HG03432 (cell line): ENCODE results near the gene FGF14.

Source experiments
- ATAC-seq: cut with Tn5 transposase; IDR thresholded peaks from one replicate; pipeline ENCODE4 v1.9.1; 2021; ENCODE audit warnings: mild to moderate bottlenecking, moderate library complexity; ENCODE audit not compliant: unreplicated experiment

Gene FGF14

GRCh38 chr13:101817898-101818297, 584.0 kb downstream of the FGF14 start:
- ATAC-seq, result no peak

GRCh38 chr13:101811881-101812280, 590.0 kb downstream of the FGF14 start:
- no peak for ATAC-seq

- no peak for ATAC-seq
These were observed 590.5 kb downstream of the FGF14 start for GRCh38 chr13:101811284-101811839.

- no peak for ATAC-seq
These were observed 602.7 kb downstream of the FGF14 start for GRCh38 chr13:101799196-101799595.

- no peak for ATAC-seq
These were observed 603.4 kb downstream of the FGF14 start for GRCh38 chr13:101798437-101798836.

GRCh38 chr13:101795460-101795859, 606.4 kb downstream of the FGF14 start:
- ATAC-seq, result no peak

GRCh38 chr13:101795025-101795424, 606.8 kb downstream of the FGF14 start:
- no peak for ATAC-seq

GRCh38 chr13:101792189-101792588, 609.7 kb downstream of the FGF14 start:
- ATAC-seq, result no peak

GRCh38 chr13:101785858-101786257, 616.0 kb downstream of the FGF14 start:
- no peak for ATAC-seq

- ATAC-seq, result no peak
These were observed 617.5 kb downstream of the FGF14 start for GRCh38 chr13:101784313-101784712.

- no peak for ATAC-seq
These were observed 618.3 kb downstream of the FGF14 start for GRCh38 chr13:101783554-101783953.

GRCh38 chr13:101780211-101780610, 621.6 kb downstream of the FGF14 start:
- ATAC-seq, result no peak

- ATAC-seq, result no peak
These were observed 622.7 kb downstream of the FGF14 start for GRCh38 chr13:101779147-101779546.

GRCh38 chr13:101775267-101775666, 626.6 kb downstream of the FGF14 start:
- ATAC-seq, result no peak

GRCh38 chr13:101774393-101774792, 627.5 kb downstream of the FGF14 start:
- no peak for ATAC-seq

- no peak for ATAC-seq
These were observed 628.8 kb downstream of the FGF14 start for GRCh38 chr13:101773062-101773461.

GRCh38 chr13:101767131-101767530, 634.7 kb downstream of the FGF14 start:
- ATAC-seq, result no peak

- ATAC-seq, result no peak
These were observed 638.7 kb downstream of the FGF14 start for GRCh38 chr13:101763191-101763590.

- peak; percentile 86 for ATAC-seq
These were observed 644.3 kb downstream of the FGF14 start for GRCh38 chr13:101757446-101758039.

GRCh38 chr13:101755228-101755887, 646.5 kb downstream of the FGF14 start:
- ATAC-seq, result no peak

- ATAC-seq, result no peak
These were observed 649.4 kb downstream of the FGF14 start for GRCh38 chr13:101752432-101752831.

- ATAC-seq, result peak; percentile 74
These were observed 650.4 kb downstream of the FGF14 start for GRCh38 chr13:101751488-101751887.
